NB4 (cell line): Measurements from ENCODE around the gene RAB20.
"Not testable (repeated sequence)": the region's sequence is repeated elsewhere in the genome, so short reads cannot be mapped to it uniquely, and the experiment has no call there.

Experiments
- DNase-seq: peaks from one replicate; pipeline ENCODE4 v3.0.0; 2010; ENCODE audit warnings: low read depth
- H3K4me3 ChIP-seq: one replicate; pipeline ENCODE4 v1.5.1; 2011; ENCODE audit warnings: mild to moderate bottlenecking, low read depth, low read length, moderate library complexity
- MYC ChIP-seq: IDR thresholded peaks from 2 replicates; pipeline ENCODE4 v1.6.1; 2011; ENCODE audit warnings: low read depth, low read length
- POLR2A ChIP-seq: IDR thresholded peaks from 2 replicates; pipeline ENCODE4 v1.6.1; 2011; ENCODE audit warnings: mild to moderate bottlenecking; ENCODE audit not compliant: insufficient read length; ENCODE audit errors: extremely low read depth
- TF ChIP-seq, protein P1 (sequence below): IDR thresholded peaks from 2 replicates; pipeline ENCODE4 v1.6.1; 2011; ENCODE audit warnings: low read depth, low read length
- TF ChIP-seq, protein P2 (sequence below): IDR thresholded peaks from one replicate; pipeline ENCODE4 v1.5.1; 2012; ENCODE audit warnings: low read depth, low read length

RAB20 gene

DNA sequence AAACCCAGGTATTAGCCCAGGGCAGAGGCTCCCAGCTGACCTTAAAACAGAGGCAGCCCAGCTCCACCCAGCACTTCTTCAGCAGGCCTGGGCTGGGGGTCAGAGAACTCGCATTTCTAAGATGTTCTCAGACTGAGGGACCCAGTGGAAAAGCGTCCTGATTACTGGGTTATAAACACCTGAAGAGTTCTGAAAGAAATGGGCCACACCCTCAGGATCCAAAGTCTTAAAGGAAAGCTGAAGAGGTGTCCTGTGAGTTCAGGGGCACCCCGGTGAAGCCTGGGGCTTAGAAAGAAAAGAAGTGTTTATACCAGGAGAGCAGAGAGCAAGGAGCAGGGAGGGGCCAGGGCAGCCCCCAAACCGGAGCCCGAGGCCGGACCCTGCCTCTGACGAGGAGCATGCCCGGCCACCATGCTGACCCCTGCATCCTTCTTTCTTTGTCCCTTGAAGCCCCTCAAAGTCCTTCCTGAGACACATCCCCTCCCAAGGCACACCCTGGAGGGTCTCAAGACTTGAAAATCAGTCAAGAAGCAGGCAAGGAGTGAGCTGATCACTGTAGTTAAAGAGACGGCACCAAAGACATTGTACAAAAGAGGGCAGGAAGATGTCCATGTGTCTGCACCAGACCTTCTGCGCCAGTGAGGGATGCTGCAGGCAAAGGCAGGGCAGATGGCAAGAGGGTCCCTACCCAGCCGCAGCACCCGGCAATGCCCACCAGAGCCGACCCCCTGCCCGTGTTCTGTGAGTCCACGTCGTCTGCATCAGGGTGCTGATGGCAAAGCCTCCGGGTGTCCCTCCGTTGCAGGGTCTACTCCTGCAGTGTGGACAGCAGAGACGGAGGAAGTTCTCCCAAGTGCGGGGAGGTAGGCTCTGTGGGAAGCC is 10.6 kb upstream of the RAB20 start:
- H3K4me3 ChIP-seq = no peak overlapping the region
- TF ChIP-seq MYC = no peak
- TF ChIP-seq, protein P1, sequence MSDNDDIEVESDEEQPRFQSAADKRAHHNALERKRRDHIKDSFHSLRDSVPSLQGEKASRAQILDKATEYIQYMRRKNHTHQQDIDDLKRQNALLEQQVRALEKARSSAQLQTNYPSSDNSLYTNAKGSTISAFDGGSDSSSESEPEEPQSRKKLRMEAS = no peak
- TF ChIP-seq POLR2A = no peak
- TF ChIP-seq, protein P2, sequence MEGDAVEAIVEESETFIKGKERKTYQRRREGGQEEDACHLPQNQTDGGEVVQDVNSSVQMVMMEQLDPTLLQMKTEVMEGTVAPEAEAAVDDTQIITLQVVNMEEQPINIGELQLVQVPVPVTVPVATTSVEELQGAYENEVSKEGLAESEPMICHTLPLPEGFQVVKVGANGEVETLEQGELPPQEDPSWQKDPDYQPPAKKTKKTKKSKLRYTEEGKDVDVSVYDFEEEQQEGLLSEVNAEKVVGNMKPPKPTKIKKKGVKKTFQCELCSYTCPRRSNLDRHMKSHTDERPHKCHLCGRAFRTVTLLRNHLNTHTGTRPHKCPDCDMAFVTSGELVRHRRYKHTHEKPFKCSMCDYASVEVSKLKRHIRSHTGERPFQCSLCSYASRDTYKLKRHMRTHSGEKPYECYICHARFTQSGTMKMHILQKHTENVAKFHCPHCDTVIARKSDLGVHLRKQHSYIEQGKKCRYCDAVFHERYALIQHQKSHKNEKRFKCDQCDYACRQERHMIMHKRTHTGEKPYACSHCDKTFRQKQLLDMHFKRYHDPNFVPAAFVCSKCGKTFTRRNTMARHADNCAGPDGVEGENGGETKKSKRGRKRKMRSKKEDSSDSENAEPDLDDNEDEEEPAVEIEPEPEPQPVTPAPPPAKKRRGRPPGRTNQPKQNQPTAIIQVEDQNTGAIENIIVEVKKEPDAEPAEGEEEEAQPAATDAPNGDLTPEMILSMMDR = no peak
- no peak for DNase-seq

DNA sequence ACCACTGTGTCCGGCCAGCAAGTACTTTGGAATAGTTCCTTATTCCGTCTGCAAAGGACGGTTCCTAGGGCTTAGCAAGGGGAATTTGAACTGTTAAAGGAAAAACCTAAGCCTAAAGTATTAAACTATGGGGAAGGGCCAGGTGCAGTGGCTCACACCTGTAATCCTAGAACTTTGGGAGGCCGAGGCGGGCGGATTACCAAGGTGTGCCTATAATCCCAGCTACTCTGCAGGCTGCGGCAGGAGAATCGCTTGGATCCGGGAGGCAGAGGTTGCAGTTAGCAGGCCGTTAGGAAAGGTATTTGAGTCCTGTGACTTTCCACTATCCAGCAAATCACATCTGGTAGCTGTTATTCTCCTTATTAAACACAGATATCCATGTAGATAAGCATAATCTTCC is 9.4 kb upstream of the RAB20 start:
- DNase-seq = no peak
- TF ChIP-seq, protein P2 = no peak
- TF ChIP-seq POLR2A (no peak), MYC (no peak)
- TF ChIP-seq, protein P1 = no peak
- no peak overlapping the region for H3K4me3 ChIP-seq

DNA sequence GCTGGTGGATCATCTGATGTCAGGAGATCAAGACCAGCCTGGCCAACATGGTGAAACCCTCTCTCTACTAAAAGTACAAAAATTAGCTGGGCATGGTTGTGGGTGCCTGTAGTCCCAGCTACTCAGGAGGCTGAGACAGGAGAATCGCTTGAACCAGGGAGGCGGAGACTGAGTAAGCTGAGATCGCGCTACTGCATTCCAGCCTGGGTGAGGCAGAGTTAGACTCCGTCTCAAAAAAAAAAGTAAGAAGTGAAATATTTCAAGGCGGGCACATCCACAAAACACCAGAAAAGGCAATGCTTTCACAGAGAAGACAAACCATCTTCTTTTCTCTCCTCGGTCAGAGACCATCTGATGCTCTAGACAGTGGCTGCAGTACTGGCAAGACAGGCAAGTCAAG is 8.4 kb upstream of the RAB20 start:
- not testable (repeated sequence) for DNase-seq, H3K4me3 ChIP-seq

DNA sequence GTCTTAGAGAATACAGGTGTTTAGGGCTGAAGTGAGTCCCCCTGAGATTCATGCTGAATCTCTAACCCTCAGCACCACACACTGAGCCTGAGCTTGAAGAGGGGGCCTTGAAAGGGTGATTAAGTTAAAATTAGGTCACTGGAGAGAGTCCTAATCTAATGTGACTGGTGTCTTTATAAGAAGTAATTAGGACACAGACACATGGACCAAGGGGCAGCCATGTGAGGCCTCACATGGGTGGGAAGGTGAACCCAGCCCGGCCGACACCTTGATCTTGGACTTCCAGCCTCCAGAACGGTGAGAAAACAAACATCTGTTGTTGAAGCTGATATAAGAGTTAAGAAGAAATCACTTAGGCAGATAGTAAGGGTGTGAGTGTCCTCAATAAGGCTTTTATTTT is 7.1 kb upstream of the RAB20 start:
- no peak overlapping the region for H3K4me3 ChIP-seq
- DNase-seq = no peak
- TF ChIP-seq, protein P1 = no peak
- no peak for TF ChIP-seq POLR2A
- no peak for TF ChIP-seq MYC
- TF ChIP-seq, protein P2 = no peak

DNA sequence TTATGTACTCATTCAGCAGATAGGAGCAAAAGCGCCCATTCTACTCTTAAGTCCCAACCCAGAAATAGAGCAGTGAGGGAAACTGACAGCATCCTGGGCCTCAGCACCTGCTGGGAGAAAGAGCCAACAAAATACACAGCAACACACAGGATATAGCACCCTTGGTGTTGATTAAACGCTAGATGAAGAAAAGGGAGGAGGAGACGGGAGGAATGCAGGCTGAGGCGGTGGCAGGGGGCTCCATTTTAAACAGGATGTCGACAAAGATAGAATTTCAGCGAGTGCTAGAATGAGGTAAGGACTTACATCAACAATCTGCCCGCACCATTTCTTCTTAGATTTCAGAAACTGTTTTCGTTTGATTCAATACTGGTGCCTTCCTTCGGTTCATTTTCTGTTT is 4.6 kb upstream of the RAB20 start:
- no peak overlapping the region for H3K4me3 ChIP-seq
- no peak for DNase-seq
- no peak for TF ChIP-seq POLR2A
- TF ChIP-seq, protein P1 = no peak
- TF ChIP-seq MYC = no peak
- TF ChIP-seq, protein P2 = no peak

DNA sequence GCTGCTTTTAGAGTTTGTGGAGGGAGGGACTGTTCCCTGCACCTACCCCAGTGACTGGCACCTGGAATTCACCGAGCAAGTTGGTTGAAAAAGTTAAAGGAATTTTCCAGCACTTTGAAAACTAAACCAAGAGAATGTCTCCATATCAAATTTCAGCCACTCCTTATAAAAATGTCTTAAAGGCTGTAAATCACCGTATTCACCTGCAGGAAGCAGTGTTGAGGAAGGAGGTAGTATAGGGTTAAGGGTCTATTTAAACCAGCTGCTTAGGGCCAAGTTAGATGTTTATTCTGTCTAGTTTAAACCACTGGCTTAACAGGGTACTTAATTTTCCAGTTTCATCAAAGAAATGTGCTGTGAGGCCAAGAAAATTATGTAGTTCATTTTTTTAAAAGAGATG is 3.8 kb upstream of the RAB20 start:
- no peak for DNase-seq
- no peak for TF ChIP-seq MYC
- no peak for TF ChIP-seq POLR2A
- TF ChIP-seq, protein P2 = no peak
- TF ChIP-seq, protein P1 = no peak
- no peak overlapping the region for H3K4me3 ChIP-seq
